Measurements from ENCODE around the gene PHACTR3.

PHACTR3 gene

DNA sequence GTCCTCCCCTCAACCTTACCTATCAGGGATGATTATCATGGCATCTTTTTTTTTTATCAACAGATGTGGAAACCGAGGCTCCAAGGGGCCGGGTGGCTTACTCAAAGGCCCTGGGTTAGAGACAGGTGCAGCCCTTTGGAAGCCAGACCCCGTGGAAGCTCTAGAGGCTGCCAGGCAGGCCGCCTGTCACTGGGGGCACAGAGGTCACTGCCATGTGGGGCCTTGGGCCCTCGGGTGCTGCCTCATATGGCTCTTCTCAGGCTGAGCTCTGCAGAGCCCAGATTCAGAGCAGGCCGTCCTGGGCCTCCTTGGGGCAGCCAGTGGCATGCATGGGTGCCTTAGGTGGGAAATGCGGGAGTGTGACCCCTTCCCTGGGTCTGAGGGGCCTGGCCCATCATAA is 136.3 kb downstream of the PHACTR3 start:
- no peak for DNase-seq

DNA sequence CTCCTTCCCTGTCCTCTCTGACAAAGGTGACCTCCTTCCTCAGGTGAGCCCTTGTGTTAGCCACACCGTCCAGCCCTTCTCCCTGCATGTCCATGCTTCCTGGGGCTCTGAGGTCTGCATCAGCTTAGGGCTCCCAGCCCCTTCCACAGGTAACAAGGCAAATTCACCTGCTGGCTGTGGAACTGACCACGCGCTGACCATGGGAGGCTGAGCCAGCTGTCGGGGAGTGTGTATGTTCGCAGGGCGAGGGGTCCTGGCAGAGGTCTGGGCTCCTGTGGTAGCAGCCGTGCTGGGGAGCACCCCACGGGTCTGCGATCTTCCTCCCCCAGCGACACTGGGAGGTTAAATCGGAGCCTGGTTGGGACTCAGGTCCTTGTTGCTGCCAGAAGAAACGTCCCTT is 136.7 kb downstream of the PHACTR3 start:
- no peak for DNase-seq

DNA sequence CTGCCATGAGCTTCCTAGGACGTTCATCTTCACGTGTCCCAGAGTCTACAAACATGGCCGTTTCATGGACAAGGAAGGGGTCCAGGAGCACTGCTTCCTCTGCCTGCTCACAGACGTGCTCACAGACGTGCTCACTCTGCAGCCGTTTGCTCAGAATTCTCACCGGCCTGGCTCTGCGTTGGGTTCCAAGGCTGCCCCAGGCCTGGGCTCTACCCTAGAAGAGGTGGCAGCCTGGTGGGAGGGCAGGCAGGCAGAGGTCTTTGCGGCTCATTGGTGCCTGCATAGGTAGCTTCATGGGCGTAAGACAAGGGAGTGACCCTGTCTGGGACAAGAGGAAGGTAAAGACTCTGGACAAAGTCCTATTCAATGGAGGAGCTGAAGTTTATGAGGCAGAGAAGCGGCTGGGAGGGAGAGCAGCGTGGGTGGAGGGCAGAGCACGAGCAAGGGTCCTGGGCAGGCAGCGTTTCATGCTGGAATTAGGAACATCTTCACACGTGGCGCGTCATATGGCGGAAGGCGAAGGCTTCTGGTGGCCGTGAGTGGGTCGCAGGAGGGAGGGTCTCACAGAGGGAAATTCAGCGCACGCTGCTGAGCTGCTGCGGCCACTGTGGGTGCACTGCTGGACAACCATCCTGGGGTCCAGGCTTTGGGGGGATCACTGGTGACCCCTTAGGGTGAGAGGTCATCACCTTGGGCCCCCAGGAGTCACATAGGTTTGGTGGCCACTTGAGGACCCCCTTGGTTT is 138.2 kb downstream of the PHACTR3 start:
- no peak for DNase-seq

GRCh38 chr20:59743308-59743707 is 139.0 kb downstream of the PHACTR3 start:
- DNase-seq = no peak

- peak; percentile 0 for DNase-seq
Measured at GRCh38 chr20:59743767-59744485, 139.6 kb downstream of the PHACTR3 start.

GRCh38 chr20:59744756-59745155 is 140.4 kb downstream of the PHACTR3 start:
- no peak for DNase-seq

DNA sequence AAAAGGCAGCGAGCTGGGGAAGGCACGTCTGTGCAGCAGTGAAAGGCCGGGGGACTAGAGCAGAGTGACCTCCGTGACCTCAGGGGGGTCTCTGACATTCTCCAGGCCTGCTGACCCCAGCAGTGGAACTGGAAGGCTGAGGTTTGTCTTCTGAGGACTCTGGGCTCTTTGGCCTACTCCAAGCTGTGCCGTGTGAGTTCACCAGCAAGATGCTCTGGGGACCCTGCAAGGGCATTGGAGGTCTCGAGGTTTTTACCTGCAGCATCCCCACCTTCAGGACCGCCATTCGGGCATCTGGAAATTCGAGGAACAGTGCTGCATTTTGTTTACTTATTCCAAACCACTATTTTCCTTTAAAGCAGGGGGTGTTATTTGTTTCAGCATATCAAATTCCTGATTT is 140.9 kb downstream of the PHACTR3 start:
- DNase-seq = no peak

DNA sequence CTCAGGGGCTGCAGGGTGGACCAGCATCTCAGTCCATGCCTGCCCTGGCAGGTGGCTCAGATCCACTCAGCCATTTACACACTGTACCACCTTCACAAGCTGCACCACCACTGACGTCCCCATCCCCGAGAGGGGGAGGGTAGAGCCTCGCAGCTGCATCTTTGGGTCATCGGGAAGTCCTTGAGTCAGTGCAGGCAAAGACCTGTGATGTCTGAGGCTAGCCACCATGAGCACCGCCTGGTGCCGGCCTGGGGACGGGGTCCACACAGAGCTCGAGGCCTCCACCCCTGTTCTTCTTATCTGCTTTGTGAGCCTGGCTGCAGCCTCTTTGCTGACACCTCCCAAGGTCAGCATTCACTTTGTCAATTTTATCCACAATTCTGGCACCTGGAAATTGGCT is 141.4 kb downstream of the PHACTR3 start:
- no peak for DNase-seq

- no peak for DNase-seq
Measured at GRCh38 chr20:59746155-59746554, 141.8 kb downstream of the PHACTR3 start.

- no peak for DNase-seq
Measured at GRCh38 chr20:59747671-59748515, 143.6 kb downstream of the PHACTR3 start.

DNA sequence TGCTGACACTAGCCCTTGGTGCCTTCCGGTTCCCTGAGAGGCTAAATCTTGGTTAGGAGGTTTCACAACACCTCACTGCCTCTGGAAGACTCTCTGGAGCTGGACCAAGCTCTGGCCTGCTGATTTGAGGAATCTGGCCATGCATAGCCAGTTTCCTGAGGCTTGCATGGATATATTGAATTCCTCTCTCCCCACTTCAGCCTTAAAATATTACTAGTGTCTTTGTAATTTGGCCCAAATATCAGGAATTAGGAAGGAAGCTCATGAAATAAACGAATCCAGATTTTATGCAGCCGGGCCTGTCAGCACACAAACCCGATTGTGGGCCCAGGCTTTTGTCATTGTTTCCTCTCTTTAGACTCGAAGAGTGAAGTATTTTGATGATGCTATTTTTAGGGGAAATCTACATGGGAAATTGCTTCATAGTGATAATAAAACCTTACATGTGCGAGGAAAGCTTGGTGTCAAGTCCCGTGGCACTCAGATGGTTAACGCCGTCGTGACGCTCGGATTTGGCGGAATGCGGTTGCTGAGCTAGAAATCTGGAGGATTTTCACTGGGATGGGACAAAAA is 144.4 kb downstream of the PHACTR3 start:
- DNase-seq = no peak

DNA sequence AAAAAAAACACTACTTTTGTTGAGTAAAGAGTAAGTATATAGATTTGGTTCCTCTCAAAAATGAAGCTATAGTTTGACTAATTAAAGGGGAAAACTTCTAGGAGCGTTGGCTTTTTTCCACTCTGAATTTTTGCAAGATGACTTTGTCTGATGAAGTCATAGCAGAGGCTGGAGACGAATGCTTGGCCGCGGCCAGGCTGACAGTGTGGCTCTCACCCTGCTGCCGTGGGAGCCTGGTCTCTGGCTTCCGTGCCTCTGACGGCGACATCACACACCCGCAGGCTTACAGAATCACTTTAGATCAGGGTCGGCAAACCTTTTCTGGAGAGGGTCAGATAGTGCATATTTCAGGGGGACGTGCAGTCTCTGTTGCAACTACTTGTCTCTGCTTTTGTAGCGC is 145.0 kb downstream of the PHACTR3 start:
- DNase-seq = no peak

DNA sequence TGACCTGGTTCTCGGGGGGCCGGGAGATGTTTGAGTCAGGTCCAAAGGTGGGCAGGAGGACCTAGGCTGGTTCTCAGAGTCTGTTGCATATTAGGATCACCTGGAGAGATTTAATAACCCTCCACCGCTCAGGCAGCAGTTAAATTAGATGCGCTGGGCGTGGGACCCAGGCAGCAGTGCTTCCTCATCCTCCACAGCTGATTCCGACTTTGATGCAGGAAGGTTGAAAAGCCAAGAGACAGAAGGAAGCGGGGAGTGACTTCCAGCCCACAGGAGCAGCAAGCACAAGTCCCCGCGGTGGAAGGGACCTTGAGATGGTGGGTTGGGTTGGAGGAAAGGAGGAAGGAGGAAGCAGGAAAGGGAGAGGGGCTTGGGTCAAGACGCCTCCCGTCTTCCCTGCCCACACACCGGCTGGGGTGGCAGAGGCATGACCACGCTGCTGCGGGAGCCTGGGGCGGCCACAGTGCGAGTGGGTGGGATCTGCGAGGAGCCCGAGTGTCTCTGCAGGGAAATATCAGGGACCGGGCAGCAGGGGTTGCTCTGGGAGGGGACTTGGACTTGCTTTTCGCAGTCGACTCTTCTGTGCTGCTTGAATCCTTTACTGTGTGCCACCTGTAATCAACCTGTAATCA is 146.0 kb downstream of the PHACTR3 start:
- no peak for DNase-seq

DNA sequence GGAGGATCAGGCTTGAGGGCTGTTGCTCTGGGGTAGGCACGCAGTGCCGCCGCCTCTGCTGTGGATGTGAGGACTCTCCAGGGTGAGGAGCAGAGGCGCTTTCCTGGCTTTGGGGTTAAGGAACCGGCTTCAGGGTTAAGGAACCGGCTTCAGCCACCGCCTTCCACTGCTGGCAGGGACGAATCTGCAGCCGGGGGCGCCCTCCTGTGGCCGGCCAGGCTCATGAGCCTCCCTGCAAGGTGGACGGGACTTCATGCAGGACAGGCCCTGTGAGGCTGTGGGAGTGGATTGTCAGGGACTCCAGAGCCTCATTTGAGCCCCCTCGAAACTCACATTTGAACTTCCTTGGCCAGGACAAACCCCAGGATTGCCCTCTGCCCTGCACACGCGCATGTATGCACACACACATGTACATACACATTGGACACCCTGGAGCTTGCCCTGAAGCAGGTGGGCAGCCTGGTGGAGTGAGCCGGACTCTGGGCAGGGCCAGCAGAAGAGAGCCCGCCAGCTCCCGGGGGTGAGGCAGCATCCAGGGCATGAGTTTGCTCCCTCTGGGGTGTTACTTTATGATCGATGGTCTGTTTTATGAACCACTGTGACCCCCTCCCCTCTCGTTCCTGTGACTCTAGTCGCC is 146.9 kb downstream of the PHACTR3 start:
- DNase-seq = no peak

- no peak for DNase-seq
Measured at GRCh38 chr20:59752101-59752586, 147.8 kb downstream of the PHACTR3 start.

- no peak for DNase-seq
Measured at GRCh38 chr20:59752704-59753460, 148.5 kb downstream of the PHACTR3 start.

- DNase-seq = no peak
Measured at GRCh38 chr20:59753836-59754235, 149.5 kb downstream of the PHACTR3 start.

GRCh38 chr20:59754551-59754950 is 150.2 kb downstream of the PHACTR3 start:
- DNase-seq = no peak

DNA sequence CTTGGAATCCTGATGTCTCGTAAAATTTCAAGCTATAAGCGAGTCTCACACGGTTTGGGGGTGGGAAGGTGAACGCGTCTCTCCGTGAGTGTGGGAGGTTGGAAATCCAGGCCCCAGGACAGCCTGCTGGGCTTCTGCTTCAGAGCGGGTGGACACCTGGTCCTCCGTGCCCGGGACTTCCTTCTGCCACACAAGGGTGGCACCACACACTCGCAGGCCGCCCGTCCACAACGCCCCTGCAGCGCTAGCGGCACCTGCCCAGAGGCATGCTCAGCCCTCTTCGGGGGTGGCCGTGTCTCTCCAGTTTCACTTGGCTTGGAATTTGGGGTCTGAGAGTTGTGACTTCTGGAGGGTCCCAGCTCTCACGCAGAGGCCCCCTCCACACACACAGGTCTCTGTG is 151.9 kb downstream of the PHACTR3 start:
- no peak for DNase-seq

GRCh38 chr20:59764037-59764436 is 159.7 kb downstream of the PHACTR3 start:
- no peak for DNase-seq

- DNase-seq = no peak
Measured at GRCh38 chr20:59765599-59766177, 161.3 kb downstream of the PHACTR3 start.

Data from NCI-H1436 (cell line).